KMS-11 (cell line): ENCODE data around the gene ANK3.

Experiments used
- H2AFZ ChIP-seq: fragments of 200-600 bp; sonication (generic); 2 replicates; pipeline ENCODE4 v1.6.1; 2016; ENCODE audit warnings: antibody characterized with exemption, mixed run types, low read depth
- H3K27ac ChIP-seq: fragments of 200-600 bp; sonication (generic); 2 replicates; pipeline ENCODE4 v1.6.1; 2016; ENCODE audit warnings: mild to moderate bottlenecking, mixed run types
- H3K27me3 ChIP-seq: fragments of 200-600 bp; sonication (generic); 2 replicates; pipeline ENCODE4 v1.6.1; 2017; ENCODE audit warnings: mild to moderate bottlenecking, low read depth, mixed run types, moderate library complexity; ENCODE audit not compliant: insufficient read depth
- H3K36me3 ChIP-seq: fragments of 200-600 bp; sonication (generic); 2 replicates; pipeline ENCODE4 v1.6.1; 2017; ENCODE audit warnings: mild to moderate bottlenecking, mixed run types; ENCODE audit not compliant: insufficient read depth
- H3K4me1 ChIP-seq: fragments of 200-600 bp; sonication (generic); 2 replicates; pipeline ENCODE4 v1.6.1; 2016; ENCODE audit warnings: mild to moderate bottlenecking, low read depth, mixed run types; ENCODE audit not compliant: poor library complexity, severe bottlenecking
- H3K4me2 ChIP-seq: fragments of 200-600 bp; sonication (generic); 2 replicates; pipeline ENCODE4 v1.7.0; 2016; ENCODE audit warnings: mild to moderate bottlenecking, mixed run types
- H3K4me3 ChIP-seq: fragments of 200-600 bp; sonication (generic); IDR thresholded peaks from 2 replicates; pipeline ENCODE4 v1.6.1; 2017; ENCODE audit warnings: low read depth, low read length, mixed read lengths; ENCODE audit not compliant: insufficient read depth
- H3K79me2 ChIP-seq: fragments of 200-600 bp; sonication (generic); 2 replicates; pipeline ENCODE4 v1.6.1; 2016; ENCODE audit warnings: low read depth, mixed run types; ENCODE audit not compliant: insufficient read depth
- H3K9ac ChIP-seq: fragments of 200-600 bp; sonication (generic); 2 replicates; pipeline ENCODE4 v1.6.1; 2016; ENCODE audit warnings: mild to moderate bottlenecking, mixed run types
- H4K20me1 ChIP-seq: fragments of 200-600 bp; sonication (generic); 2 replicates; pipeline ENCODE4 v1.6.1; 2016; ENCODE audit warnings: mild to moderate bottlenecking, mixed run types; ENCODE audit not compliant: insufficient read depth
- TF ChIP-seq, protein P1 (sequence below): fragments of 200-600 bp; sonication (generic); conservative IDR thresholded peaks from 2 replicates; pipeline ENCODE4 v1.6.1; 2017; ENCODE audit warnings: low read depth, mild to moderate bottlenecking, antibody characterized with exemption, low read length, moderate library complexity, mixed read lengths

ANK3 gene

DNA sequence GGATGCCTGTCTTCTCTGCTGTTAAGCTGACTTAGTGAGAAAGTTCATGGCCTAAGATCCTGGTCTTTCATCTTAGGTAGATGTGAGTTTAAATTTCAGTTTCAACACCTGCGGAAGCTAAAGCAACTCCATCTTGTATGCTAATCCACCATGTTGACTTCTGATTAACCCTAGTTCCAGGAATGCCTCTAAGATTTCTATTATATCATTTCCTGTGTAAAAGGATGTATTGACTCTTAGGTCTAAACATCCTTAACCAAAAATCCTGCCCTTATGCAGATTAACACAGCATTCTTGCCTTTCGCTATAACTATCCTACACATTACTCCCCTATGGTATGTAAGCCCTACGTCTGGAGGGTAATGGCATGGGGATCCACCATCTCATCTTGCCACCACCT is 388.9 kb downstream of the ANK3 start:
- no peak overlapping the region for H3K4me3 ChIP-seq
- H3K36me3 ChIP-seq, result no peaks in the 10 kb centered on the region
- no peak overlapping the region for H3K27ac ChIP-seq
- no peaks in the 10 kb centered on the region for H3K27me3 ChIP-seq
- no peaks in the 10 kb centered on the region for H4K20me1 ChIP-seq
- H3K9ac ChIP-seq, result no peak overlapping the region
- no peaks in the 10 kb centered on the region for H3K79me2 ChIP-seq
- no peaks in the 10 kb centered on the region for H3K4me1 ChIP-seq
- H3K4me2 ChIP-seq, result no peak overlapping the region
- TF ChIP-seq, protein P1, sequence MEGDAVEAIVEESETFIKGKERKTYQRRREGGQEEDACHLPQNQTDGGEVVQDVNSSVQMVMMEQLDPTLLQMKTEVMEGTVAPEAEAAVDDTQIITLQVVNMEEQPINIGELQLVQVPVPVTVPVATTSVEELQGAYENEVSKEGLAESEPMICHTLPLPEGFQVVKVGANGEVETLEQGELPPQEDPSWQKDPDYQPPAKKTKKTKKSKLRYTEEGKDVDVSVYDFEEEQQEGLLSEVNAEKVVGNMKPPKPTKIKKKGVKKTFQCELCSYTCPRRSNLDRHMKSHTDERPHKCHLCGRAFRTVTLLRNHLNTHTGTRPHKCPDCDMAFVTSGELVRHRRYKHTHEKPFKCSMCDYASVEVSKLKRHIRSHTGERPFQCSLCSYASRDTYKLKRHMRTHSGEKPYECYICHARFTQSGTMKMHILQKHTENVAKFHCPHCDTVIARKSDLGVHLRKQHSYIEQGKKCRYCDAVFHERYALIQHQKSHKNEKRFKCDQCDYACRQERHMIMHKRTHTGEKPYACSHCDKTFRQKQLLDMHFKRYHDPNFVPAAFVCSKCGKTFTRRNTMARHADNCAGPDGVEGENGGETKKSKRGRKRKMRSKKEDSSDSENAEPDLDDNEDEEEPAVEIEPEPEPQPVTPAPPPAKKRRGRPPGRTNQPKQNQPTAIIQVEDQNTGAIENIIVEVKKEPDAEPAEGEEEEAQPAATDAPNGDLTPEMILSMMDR, result no peak
- no peak overlapping the region for H2AFZ ChIP-seq

DNA sequence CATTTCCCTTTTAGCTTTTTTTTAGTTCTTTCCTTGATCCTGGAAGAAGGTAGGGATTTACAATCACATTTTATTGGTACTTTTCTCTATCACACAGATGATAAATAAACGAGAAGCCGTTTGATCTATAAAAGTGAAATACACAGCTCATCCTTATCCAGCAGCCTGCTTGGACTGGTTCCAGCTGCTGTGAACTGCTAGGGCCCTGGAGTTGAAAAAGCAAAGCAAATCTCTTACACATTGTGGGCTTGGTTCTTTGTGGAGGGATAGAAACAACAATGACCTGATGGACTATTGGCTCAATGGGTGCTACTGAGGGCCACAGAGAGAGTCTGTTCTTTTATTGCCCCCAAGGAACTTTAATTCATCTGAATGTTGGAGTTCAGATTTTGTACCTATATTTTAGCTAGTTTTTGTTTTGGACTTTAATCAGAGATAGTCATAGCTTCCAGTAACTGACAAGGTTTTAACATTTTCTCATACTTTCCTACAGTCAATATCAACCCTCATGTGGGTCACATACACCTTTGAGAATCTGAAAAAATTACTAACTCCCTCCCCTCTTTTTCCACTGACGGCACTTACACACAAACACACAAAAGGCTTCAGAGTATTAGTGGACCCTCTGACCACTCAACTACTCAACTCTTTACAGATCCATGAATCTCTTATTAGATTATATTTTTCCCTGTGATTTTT is 391.7 kb downstream of the ANK3 start:
- Histone ChIP-seq H3K79me2 (no peaks in the 10 kb centered on the region), H3K4me1 (no peaks in the 10 kb centered on the region), H3K4me3 (no peak overlapping the region), H3K27me3 (no peaks in the 10 kb centered on the region), H3K9ac (no peak overlapping the region), H3K36me3 (no peaks in the 10 kb centered on the region), H3K27ac (no peak overlapping the region), H2AFZ (no peak overlapping the region), H3K4me2 (no peak overlapping the region), H4K20me1 (no peaks in the 10 kb centered on the region)
- TF ChIP-seq, protein P1, result no peak

- Histone ChIP-seq H2AFZ (no peak overlapping the region), H3K27ac (no peak overlapping the region), H3K4me2 (no peak overlapping the region), H3K4me3 (no peak overlapping the region), H3K9ac (no peak overlapping the region), H3K4me1 (no peaks in the 10 kb centered on the region), H3K36me3 (no peaks in the 10 kb centered on the region), H3K27me3 (no peaks in the 10 kb centered on the region), H4K20me1 (no peaks in the 10 kb centered on the region), H3K79me2 (no peaks in the 10 kb centered on the region)
- TF ChIP-seq, protein P1, result no peak
These were observed 393.8 kb downstream of the ANK3 start for GRCh38 chr10:59995862-59996261.

- no peak overlapping the region for H3K4me2 ChIP-seq
- H2AFZ ChIP-seq, result no peak overlapping the region
These were observed 395.7 kb downstream of the ANK3 start for GRCh38 chr10:59993931-59994330.

More at GRCh38 chr10:59993931-59994330, 395.7 kb downstream of the ANK3 start:
- Histone ChIP-seq H3K27ac (no peak overlapping the region), H3K9ac (no peak overlapping the region), H3K36me3 (no peaks in the 10 kb centered on the region), H4K20me1 (no peaks in the 10 kb centered on the region), H3K4me3 (no peak overlapping the region), H3K79me2 (no peaks in the 10 kb centered on the region), H3K27me3 (no peaks in the 10 kb centered on the region), H3K4me1 (no peaks in the 10 kb centered on the region)
- TF ChIP-seq, protein P1, result no peak
